ENCODE measurements around the gene HYAL3. TPM values are rescaled to one million over a fixed set of nuclear protein-coding genes. Genes with fewer than 3 reads are reported as not detected.
"Not testable (repeated sequence)": the region's sequence is repeated elsewhere in the genome, so short reads cannot be mapped to it uniquely, and the experiment has no call there.

Gene HYAL3
- total RNA-seq, 2 experiments from 2014 or later: 13.0 to 14.3 TPM

DNA sequence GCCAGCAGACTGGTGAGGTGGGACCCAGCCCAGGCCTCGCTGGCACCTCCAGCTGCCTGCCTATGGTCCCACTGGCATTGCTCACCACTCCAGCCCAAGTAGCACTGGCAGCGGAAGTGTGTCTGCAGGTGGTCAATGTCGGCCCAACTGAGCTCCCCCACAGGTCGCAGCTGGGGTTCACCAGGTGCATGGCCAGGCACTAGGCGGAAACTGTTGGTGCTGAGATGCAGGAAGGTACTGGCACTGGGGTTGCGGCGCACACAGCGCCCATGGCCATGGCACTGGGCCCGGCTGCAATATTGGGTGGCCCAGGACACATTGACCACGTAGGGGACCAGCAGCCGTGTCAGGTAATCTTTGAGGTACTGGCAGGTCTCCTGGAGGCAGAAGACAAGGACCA is 19.0 kb upstream of the HYAL3 start:
- Mint-ChIP-seq H3K27me3 (no peaks in the 10 kb centered on the region), H3K9me3 (ENCODE audit: low read depth) (no peaks in the 10 kb centered on the region), H3K4me3 (no peak overlapping the region), H3K27ac (no peak overlapping the region), H3K4me1 (peaks cover 50% of the 10 kb centered on the region), H3K36me3 (peaks cover 3% of the 10 kb centered on the region)
- DNase-seq (peak; percentile 38), ATAC-seq (no peak)
- CTCF ChIA-PET: interaction anchor here (1.9 to 18.0 kb wide), 3 partner anchors 15 to 57 kb away, joined by 4 to 266 read pairs (median 6); partner anchors contain the start of genes HYAL1, HYAL3, IFRD2 and NAA80

DNA sequence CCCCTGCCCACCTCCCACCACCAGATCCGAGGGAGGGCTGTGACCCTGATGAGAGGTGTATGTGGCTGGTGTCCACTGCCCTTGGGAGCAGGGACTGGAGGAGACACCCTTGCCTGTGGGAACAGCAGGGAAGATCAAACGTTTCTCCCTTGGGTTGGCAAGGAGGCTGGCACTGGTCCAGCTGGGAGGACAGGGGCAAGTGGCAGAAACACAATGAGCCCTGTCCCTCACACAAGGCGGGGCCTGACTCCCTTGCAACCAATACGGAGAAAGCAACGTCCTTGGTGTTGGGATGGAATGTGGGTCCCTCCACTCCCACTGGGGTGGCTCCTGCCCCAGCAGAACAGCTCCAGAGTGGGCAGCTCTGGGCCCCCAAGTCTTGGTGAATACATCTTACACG is 18.1 kb upstream of the HYAL3 start:
- H3K4me3 Mint-ChIP-seq: no peak overlapping the region
- no peaks in the 10 kb centered on the region for H3K27me3 Mint-ChIP-seq
- H3K27ac Mint-ChIP-seq: peak overlapping the region; percentile 91

DNA sequence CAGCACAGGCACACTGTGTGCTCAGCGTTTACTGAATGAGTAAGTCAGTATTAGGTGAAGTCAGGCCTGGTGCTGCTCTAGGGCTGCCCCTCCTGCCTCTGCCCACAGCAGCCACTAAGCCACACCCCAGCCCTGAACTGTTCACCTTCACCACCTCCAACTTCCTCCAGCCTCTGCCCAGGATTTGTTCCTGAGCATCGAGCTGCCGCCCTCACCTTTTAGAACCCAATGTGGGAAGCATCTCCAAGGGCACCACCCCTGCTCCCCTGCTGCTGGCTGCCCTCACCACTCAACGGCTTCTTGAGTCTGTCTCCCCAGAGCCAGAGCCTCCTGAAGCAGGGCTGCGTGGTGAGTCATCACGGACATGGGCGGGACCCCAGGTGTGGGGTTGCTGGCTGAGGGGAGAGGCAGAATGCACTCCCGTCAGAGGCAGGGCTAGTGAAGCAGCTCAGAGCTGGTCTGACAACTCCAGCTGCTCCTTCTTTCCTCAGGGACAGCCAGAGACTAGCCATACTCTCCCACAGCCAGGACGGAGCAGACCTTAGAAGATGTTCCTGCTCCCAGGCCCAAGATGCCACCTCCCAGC is 17.5 kb upstream of the HYAL3 start:
- Mint-ChIP-seq H3K27ac (peak overlapping the region; percentile 91), H3K4me3 (peak overlapping the region; percentile 60), H3K9me3 (ENCODE audit: low read depth) (no peaks in the 10 kb centered on the region), H3K27me3 (no peaks in the 10 kb centered on the region), H3K36me3 (peaks cover 3% of the 10 kb centered on the region), H3K4me1 (peaks cover 48% of the 10 kb centered on the region)
- CTCF ChIA-PET: interaction anchor here (0.6 to 18.0 kb wide), 7 partner anchors 17 to 122 kb away, joined by 3 to 266 read pairs (median 5); partner anchors contain the start of genes HYAL1, HYAL3, IFRD2 and NAA80
- DNase-seq: peak; percentile 94
- ATAC-seq: peak; percentile 82

More for the DNA sequence above, 18.1 kb upstream of the HYAL3 start:
- ATAC-seq (no peak), DNase-seq (peak; percentile 43)
- Mint-ChIP-seq H3K4me1 (peaks cover 49% of the 10 kb centered on the region), H3K9me3 (ENCODE audit: low read depth) (no peaks in the 10 kb centered on the region), H3K36me3 (peaks cover 3% of the 10 kb centered on the region)
- CTCF ChIA-PET: interaction anchor here (0.7 to 18.0 kb wide), 5 partner anchors 16 to 91 kb away, joined by 3 to 266 read pairs (median 6); partner anchors contain the start of genes HYAL1, HYAL3, IFRD2 and NAA80

DNA sequence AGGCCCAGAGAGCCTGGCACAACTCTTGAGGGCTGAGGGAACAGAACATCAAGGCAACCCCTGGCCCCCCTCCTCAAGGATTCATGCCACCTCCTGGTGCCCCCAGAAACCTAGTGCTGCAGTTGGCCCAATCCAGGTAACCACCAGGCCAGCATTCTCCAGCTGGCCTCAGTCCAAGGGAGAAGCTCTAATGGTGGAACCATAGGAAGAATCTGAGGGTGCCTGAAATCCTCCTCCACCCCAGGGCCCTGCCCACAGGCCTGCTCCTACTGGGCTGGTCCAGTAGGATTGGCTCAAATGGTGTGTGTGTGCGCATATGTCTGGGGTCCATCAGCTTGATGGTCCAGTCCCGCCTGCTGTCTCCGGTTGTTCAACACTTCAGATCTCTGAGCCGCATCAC is 15.6 kb upstream of the HYAL3 start:
- peaks cover 39% of the 10 kb centered on the region for H3K4me1 Mint-ChIP-seq
- peaks cover 1% of the 10 kb centered on the region for H3K9me3 Mint-ChIP-seq (ENCODE audit: low read depth)
- peak overlapping the region; percentile 48 for H3K27ac Mint-ChIP-seq
- CTCF ChIA-PET: interaction anchor here (1.6 to 18.0 kb wide), 4 partner anchors 9 to 120 kb away, joined by 6 to 266 read pairs (median 8); partner anchors contain the start of genes HYAL1, HYAL3, IFRD2 and NAA80
- H3K4me3 Mint-ChIP-seq: no peak overlapping the region
- no peaks in the 10 kb centered on the region for H3K27me3 Mint-ChIP-seq
- peaks cover 4% of the 10 kb centered on the region for H3K36me3 Mint-ChIP-seq
- ATAC-seq: no peak
- peak; percentile 35 for DNase-seq

DNA sequence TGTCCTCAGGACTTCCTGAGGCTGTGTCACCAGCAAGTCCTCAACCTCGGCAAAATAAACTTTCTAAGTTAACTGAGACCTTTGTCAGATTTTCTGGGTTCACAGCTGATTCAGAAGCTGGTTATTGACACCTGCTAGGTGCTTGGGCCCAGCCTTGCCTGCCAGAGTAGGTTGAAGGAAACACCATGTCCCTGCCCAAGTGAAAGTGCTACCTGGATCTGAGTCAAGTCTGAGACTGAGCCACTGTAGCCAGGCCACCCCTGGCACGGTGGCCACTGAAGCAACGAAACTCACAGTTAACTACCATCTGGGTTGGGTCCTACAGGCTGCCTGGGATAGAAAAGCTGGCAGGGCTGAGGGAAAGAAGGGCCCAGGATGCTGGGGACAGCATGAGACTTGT is 15.1 kb upstream of the HYAL3 start:
- DNase-seq (peak; percentile 39), ATAC-seq (no peak)
- Mint-ChIP-seq H3K27ac (peak overlapping the region; percentile 48), H3K4me3 (no peak overlapping the region), H3K36me3 (peaks cover 8% of the 10 kb centered on the region), H3K4me1 (peaks cover 35% of the 10 kb centered on the region), H3K27me3 (no peaks in the 10 kb centered on the region), H3K9me3 (ENCODE audit: low read depth) (peaks cover 3% of the 10 kb centered on the region)
- CTCF ChIA-PET: interaction anchor here (1.6 to 18.0 kb wide), 4 partner anchors 10 to 120 kb away, joined by 6 to 266 read pairs (median 8); partner anchors contain the start of genes HYAL1, HYAL3, IFRD2 and NAA80

DNA sequence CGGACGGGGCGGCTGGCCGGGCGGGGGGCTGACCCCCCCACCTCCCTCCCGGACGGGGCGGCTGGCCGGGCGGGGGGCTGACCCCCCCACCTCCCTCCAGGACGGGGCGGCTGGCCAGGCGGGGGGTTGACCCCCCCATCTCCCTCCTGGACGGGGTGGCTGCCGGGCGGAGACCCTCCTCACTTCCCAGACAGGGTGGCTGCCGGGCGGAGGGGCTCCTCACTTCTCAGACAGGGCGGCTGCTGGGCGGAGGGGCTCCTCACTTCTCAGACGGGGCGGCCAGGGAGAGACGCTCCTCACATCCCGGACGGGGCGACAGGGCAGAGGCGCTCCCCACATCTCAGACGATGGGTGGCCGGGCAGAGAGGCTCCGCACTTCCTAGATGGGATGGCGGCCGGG is 12.8 kb upstream of the HYAL3 start:
- H3K27me3 Mint-ChIP-seq; H3K9me3 Mint-ChIP-seq (ENCODE audit: low read depth); ATAC-seq; H3K4me3 Mint-ChIP-seq; H3K36me3 Mint-ChIP-seq; DNase-seq; H3K27ac Mint-ChIP-seq: not testable (repeated sequence)
- H3K4me1 Mint-ChIP-seq: peaks cover 23% of the 10 kb centered on the region
- CTCF ChIA-PET: interaction anchor here (1.1 kb wide), 1 partner anchor 16 kb away, joined by 3 read pairs; the partner anchor contains the start of gene TUSC2

DNA sequence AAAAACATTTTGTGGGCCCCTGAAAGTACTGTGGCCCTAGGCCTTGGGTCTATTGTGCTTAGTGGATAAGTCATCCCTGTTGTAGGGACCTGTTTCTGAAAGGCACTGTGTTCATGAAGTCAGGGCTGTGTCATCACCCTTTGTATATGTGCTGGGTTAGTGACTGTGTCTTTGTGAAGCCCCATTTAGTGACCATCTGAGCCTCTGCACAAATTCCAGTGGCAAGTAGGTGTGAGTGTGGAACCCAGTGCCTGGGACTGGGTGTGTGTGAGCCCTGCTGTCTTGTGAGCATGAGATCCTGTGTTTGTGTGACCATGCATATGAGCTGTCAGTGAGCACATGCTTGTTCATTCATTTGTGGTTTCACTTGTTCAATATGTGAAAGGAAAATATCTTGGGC is 5.4 kb upstream of the HYAL3 start:
- peaks cover 2% of the 10 kb centered on the region for H3K36me3 Mint-ChIP-seq
- no peak overlapping the region for H3K4me3 Mint-ChIP-seq
- H3K27me3 Mint-ChIP-seq: no peaks in the 10 kb centered on the region
- no peaks in the 10 kb centered on the region for H3K9me3 Mint-ChIP-seq (ENCODE audit: low read depth)
- H3K27ac Mint-ChIP-seq: no peak overlapping the region
- DNase-seq (no peak), ATAC-seq (no peak)
- H3K4me1 Mint-ChIP-seq: peaks cover 17% of the 10 kb centered on the region
- CTCF ChIA-PET: interaction anchor here (1.1 to 17.4 kb wide), 2 partner anchors 17 to 30 kb away, joined by 3 to 266 read pairs; partner anchors contain the start of genes HYAL2 and TUSC2

DNA sequence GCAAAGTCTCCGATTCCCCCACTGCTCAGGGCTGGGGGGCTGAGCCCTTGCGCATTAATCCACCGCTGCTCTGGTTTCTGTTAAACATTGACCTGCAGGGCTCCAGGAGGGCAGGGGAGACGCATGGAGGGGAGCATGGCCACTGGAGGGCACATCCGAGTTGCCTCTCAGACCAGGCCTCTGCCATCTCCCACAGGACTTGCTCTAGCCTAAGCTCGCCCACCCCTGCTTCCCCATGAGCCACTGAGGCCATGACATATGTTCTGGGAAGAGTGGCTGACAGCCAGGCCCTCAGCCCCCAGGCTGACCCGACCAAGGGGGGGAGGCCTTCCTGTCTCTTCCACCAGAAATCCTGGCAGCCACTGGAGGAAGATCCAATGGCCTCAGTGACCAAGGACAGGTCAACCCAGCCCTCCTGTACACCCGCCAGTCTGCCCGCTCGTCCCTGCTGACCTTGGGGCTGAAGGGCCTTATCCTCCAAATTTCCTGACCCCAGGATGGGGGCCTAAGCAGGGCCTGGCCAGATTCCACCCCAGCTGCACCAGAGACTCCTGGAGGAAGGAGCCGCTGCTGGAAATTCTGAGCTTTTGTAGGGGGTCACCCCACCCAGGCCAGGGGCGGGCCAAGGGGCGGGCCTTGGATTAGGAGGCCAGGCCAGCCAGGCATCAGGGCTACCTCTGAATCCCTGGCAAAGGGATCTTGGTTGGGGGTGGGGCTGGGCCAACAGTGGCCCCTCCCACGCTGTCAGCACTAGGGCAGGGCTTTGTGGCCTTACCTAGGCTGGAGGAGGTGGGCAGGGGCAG is 4.0 kb upstream of the HYAL3 start, which contains the start of gene HYAL1:
Gene HYAL1, minus strand, starts transcription at position 562 of the 803 bp plus-strand sequence. CDS start 618 bp downstream, outside the sequence.
- H3K9me3 Mint-ChIP-seq (ENCODE audit: low read depth): no peaks in the 10 kb centered on the region
- DNase-seq: no peak
- no peak for ATAC-seq
- H3K27me3 Mint-ChIP-seq: no peaks in the 10 kb centered on the region
- no peak within 1 kb of the TSS for H3K27ac Mint-ChIP-seq
- peaks cover 18% of the 10 kb centered on the region for H3K4me1 Mint-ChIP-seq
- CTCF ChIA-PET: interaction anchor here (17.4 kb wide), 1 partner anchor 18 kb away, joined by 266 read pairs; the partner anchor contains the start of genes HYAL2 and TUSC2
- no peak within 1 kb of the TSS for H3K4me3 Mint-ChIP-seq
- peaks cover under 1% of the 10 kb centered on the region for H3K36me3 Mint-ChIP-seq

DNA sequence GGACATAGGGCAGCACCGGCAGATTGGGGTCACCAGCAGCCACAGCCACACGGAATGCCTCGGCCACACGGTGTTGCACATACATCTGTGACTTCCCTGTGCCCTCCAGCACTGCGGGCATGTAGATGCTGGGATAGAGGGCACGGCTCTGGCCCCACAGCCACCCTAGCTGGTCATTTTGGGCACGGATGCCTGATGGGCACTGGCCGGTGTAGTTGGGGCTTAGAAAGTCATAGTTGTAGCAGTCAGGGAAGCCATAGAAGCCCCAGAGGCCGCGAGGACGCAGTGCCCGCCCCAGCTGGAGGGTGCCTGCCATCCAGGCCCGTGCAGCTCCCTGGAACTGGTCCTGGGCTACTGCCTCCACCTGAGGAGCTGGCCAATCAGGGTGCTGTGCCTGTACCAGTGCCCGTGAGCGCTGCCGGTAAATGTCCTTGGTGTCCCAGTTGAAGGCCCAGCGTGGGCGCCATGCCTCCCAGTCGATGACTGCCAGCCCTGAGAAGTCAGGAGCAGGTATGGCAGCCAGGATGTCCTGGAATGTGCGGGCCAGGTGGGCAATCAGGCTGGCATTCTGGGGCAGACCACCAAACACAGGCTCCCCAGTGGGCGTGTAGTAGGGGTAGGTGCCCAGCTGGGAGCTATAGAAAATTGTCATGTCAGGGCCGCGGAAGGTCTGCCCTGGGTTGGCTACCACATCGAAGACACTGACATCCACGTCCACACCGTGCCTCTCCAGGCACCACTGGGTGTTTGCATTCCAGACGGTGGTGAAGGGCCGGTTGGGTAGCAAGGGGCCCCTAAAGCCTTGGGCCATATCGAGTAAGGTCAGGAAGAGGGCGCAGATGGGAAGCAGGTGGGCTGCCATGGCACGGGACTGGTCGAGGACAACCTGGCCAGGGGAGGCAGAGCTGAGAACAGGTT is 3.1 kb upstream of the HYAL3 start:
- CTCF ChIA-PET: interaction anchor here (0.5 to 17.4 kb wide), 2 partner anchors 19 to 630 kb away, joined by 4 to 266 read pairs; partner anchors contain the start of genes HYAL2 and TUSC2
- H3K27ac Mint-ChIP-seq: no peak overlapping the region
- no peaks in the 10 kb centered on the region for H3K27me3 Mint-ChIP-seq
- H3K9me3 Mint-ChIP-seq (ENCODE audit: low read depth): no peaks in the 10 kb centered on the region
- no peak for DNase-seq
- ATAC-seq: no peak
- peaks cover 25% of the 10 kb centered on the region for H3K4me1 Mint-ChIP-seq
- H3K4me3 Mint-ChIP-seq: no peak overlapping the region
- peaks cover 1% of the 10 kb centered on the region for H3K36me3 Mint-ChIP-seq

DNA sequence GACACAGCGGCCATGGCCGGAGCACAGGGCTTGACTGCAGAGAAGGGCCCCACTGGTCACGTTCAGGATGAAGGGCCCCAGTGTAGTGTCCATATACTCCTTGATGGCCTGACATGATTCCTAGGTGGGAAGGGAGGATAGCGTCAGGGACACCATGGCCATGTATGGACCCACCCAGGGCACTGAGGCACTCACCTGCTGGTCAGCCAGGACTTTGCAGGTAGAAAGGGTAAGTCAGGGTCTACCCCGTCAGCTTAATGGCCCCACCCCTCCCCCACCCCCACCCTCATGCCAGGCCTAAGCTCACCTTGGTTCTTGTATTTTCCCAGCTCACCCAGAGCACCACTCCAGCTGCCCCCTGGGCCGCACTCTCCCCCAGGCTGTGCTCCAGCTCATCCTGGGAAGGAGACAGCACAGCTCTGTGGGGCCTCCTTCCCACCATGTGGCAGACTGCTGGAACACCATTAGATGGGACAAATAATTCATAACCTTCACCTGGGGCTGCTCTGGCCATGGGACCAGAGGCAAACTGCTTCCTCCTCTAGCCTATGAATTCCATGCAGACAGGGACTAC is 1.6 kb upstream of the HYAL3 start:
- peak overlapping the region; percentile 99 for H3K27ac Mint-ChIP-seq
- H3K9me3 Mint-ChIP-seq (ENCODE audit: low read depth): no peaks in the 10 kb centered on the region
- ATAC-seq: no peak
- peak; percentile 40 for DNase-seq
- no peaks in the 10 kb centered on the region for H3K27me3 Mint-ChIP-seq
- peak overlapping the region; percentile 96 for H3K4me3 Mint-ChIP-seq
- CTCF ChIA-PET: interaction anchor here (1.8 to 17.4 kb wide), 2 partner anchors 21 to 36 kb away, joined by 12 to 266 read pairs; partner anchors contain the start of genes HYAL2 and TUSC2
- peaks cover 5% of the 10 kb centered on the region for H3K36me3 Mint-ChIP-seq
- H3K4me1 Mint-ChIP-seq: peaks cover 27% of the 10 kb centered on the region

DNA sequence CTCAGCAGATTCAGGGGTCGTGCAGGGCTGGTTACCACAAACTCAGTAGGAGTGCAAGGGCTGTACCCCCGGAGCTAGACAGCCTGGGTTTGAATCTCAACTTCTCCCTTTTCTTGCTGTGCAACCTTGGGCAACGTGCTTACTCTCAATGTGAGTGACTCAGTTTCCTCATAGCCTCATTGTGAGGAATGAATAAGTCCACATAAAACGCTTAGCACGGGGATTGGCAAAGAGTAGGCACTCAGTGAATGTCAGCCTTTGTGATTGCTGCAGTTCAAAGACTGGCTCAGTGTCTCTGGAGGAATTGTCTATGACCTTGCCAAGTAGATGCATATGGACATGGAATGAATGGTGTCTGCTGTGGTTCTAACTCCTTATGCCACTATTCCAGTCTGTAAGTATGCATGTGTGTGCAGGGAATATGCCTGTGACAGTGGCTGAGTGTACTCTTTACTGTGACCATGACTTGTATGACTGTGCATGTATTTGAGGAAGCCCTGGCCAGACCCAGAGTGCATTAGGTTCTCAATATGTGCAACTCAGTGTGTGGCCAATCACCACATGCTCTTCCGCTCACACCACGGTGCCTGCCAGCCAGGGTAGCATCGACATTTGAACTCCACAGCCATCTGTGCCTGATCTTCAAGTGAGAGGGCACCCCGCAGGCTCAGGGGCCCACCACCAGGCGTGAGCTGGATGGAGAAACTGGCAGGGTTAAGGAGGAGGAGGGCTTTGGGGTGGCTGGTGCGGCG is 900 bp upstream of the HYAL3 start:
- H3K9me3 Mint-ChIP-seq (ENCODE audit: low read depth): no peaks in the 10 kb centered on the region
- H3K27me3 Mint-ChIP-seq: no peaks in the 10 kb centered on the region
- peak overlapping the region; percentile 96 for H3K4me3 Mint-ChIP-seq
- peak overlapping the region; percentile 99 for H3K27ac Mint-ChIP-seq
- H3K4me1 Mint-ChIP-seq: peaks cover 27% of the 10 kb centered on the region
- DNase-seq (peak; percentile 60), ATAC-seq (no peak)
- H3K36me3 Mint-ChIP-seq: peaks cover 5% of the 10 kb centered on the region
- CTCF ChIA-PET: interaction anchor here (0.8 to 17.4 kb wide), 14 partner anchors 21 to 105 kb away, joined by 3 to 266 read pairs (median 6); partner anchors contain the start of genes HYAL2, RASSF1 and TUSC2
